ENCODE data around the gene CDR2. TPM values are rescaled to one million over a fixed set of nuclear protein-coding genes. Genes with fewer than 3 reads are reported as not detected.
A peak's percentile ranks its signal among the peaks of the same experiment; 100 is the strongest.
"Not testable (repeated sequence)": the region's sequence is repeated elsewhere in the genome, so short reads cannot be mapped to it uniquely, and the experiment has no call there.

Gene CDR2
- total and polyA plus RNA-seq, 4 donors = 14.8 to 22.2 (median 19.0) TPM

DNA sequence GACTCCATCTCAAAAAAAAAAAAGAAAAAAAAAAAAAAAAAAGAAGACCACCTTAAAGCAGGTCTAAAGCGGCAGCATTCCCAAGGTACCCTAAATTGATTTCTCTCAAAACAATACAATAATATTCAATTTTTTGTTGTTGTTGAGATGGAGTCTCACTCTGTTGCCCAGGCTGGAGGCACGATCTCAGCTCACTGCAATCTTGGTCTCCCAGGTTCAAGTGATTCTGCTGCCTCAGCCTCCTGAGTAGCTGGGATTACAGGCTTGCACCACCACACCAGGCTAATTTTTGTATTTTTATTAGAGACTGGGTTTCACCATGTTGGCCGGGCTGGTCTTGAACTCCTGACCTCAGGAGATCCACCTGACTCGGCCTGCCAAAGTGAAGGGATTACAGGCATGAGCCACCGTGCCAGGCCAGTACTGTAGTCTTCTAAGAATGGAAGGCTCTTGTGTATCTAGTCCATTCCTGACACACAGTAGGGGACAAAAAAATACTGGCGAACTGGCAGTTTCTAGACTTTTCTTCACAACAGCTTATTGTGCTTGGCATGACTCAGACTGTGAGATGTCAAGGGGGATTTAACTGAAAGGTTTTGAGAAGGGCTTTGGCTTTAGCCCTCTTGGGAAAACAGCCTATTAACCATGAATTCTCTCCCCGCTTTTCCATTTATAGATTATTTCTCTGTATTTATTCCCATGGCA lies 17.3 kb downstream of the CDR2 start:
- H3K36me3 ChIP-seq (ENCODE audit: control insufficient read depth, insufficient read depth, low read length) = no peaks in the 10 kb centered on the region
- 86% methylated on average over 4 of the region's 7 CpGs for WGBS (ENCODE audit: insufficient coverage)
- H3K4me1 ChIP-seq (ENCODE audit: control insufficient read depth, insufficient read depth, low read length) = no peaks in the 10 kb centered on the region
- no peaks in the 10 kb centered on the region for H3K9me3 ChIP-seq (ENCODE audit: control insufficient read depth, insufficient read depth, low read length)
- DNase-seq (ENCODE audit: low read depth in 4 of 6, low spot score in 6 of 6) = no peak
- H3K27ac ChIP-seq (ENCODE audit: low read depth, low read length) = no peak overlapping the region
- no peak overlapping the region for H3K4me3 ChIP-seq (ENCODE audit: low read depth, low read length)
- H3K27me3 ChIP-seq (ENCODE audit: control insufficient read depth, insufficient read depth, low read length) = no peaks in the 10 kb centered on the region

DNA sequence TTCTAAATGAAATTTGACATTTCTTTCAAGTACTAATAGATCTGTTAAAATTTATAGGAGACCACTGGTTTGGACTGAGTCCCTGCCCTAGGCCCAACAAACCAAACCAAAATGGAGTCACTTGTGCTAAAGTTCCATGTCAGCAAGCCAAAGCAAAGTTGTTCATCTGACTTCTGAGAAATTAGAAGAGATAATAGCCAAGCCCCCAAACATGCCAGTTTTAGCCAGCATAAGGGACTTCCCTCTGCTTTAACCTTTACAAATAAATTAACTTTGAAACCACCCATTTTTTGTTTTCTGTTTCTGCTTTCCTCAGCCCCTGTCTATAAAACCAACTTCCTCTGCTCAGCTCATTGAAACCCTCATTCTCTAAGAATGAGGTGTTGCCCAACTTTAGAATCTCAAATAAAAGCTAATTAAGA lies 18.9 kb downstream of the CDR2 start:
- no peak for DNase-seq (ENCODE audit: low read depth in 4 of 6, low spot score in 6 of 6)
- no peak overlapping the region for H3K4me3 ChIP-seq (ENCODE audit: low read depth, low read length)
- no peaks in the 10 kb centered on the region for H3K4me1 ChIP-seq (ENCODE audit: control insufficient read depth, insufficient read depth, low read length)
- no peaks in the 10 kb centered on the region for H3K36me3 ChIP-seq (ENCODE audit: control insufficient read depth, insufficient read depth, low read length)
- no peaks in the 10 kb centered on the region for H3K9me3 ChIP-seq (ENCODE audit: control insufficient read depth, insufficient read depth, low read length)
- no peaks in the 10 kb centered on the region for H3K27me3 ChIP-seq (ENCODE audit: control insufficient read depth, insufficient read depth, low read length)
- no peak overlapping the region for H3K27ac ChIP-seq (ENCODE audit: low read depth, low read length)

DNA sequence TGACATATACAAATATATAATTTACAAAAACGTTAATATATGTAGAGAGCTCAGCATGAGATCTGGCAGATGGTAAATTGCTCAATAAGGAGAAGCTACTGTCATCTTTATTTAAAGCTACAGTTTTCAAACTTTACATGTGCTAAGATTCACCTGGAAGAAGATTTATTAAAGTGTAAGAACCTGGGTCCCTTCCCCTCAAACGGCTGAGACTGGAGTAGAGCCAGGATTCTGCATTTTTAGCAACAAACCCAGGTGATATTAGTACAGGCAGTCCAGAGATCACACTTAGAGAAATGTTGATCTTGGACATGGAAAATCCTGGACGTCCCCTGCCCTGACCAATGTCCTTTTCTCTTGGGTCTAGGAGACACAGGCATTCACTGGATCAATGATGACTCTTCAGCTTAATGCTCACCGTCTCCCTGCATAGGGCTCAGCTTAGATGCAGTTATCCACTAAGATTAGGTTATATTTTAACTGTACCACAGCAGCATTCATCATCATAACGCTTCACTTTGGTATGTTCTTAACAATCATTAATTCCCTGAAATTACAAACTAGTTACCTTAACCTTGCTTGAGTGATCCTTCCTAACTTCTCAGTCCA lies 20.4 kb downstream of the CDR2 start:
- DNase-seq (ENCODE audit: low read depth in 4 of 6, low spot score in 6 of 6) = peak in 1 of 6 donors; percentile 5
- no peaks in the 10 kb centered on the region for H3K27me3 ChIP-seq (ENCODE audit: control insufficient read depth, insufficient read depth, low read length)
- H3K9me3 ChIP-seq (ENCODE audit: control insufficient read depth, insufficient read depth, low read length) = no peaks in the 10 kb centered on the region
- WGBS (ENCODE audit: insufficient coverage) = 83% methylated on average over 4 of the region's 5 CpGs
- H3K4me1 ChIP-seq (ENCODE audit: control insufficient read depth, insufficient read depth, low read length) = no peaks in the 10 kb centered on the region
- no peak overlapping the region for H3K27ac ChIP-seq (ENCODE audit: low read depth, low read length)
- no peak overlapping the region for H3K4me3 ChIP-seq (ENCODE audit: low read depth, low read length)
- no peaks in the 10 kb centered on the region for H3K36me3 ChIP-seq (ENCODE audit: control insufficient read depth, insufficient read depth, low read length)

DNA sequence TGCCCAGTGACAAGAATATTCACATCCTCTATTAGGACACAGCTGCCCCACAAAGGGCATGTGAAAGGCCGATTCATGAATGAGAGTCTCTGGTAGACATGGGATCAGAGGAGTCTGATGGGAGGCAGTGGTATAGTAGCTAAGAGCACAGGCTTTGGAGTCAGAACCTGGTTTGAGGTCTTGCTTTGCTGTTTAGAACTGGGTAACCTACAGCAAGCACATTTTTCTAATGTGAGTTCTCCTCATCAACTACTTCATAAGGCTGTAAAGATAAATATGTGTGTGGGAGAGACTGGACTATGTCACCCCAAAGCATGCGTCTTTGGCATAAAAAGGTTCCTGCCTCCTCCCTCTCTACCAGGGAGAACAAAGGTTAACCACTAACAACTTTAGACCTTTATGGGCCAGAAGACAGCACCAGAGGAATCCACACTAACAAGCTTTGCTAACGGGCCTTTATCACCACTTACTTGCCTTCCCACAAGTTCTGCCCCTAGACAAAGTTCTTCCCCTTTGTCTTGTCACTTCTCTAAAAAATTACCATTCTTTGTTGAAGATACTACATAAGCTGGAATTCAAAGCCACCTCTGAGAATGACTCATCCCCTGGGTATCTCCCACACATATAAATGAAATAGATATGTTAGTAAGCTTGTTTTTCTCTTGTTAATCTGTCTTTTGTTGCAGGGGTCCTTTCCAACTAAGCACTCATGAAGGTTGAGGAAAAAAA lies 21.1 kb downstream of the CDR2 start:
- H3K9me3 ChIP-seq (ENCODE audit: control insufficient read depth, insufficient read depth, low read length) = no peaks in the 10 kb centered on the region
- H3K27ac ChIP-seq (ENCODE audit: low read depth, low read length) = no peak overlapping the region
- H3K36me3 ChIP-seq (ENCODE audit: control insufficient read depth, insufficient read depth, low read length) = no peaks in the 10 kb centered on the region
- WGBS (ENCODE audit: insufficient coverage) = 50% methylated on average over 1 of the region's 3 CpGs
- H3K4me3 ChIP-seq (ENCODE audit: low read depth, low read length) = no peak overlapping the region
- no peaks in the 10 kb centered on the region for H3K4me1 ChIP-seq (ENCODE audit: control insufficient read depth, insufficient read depth, low read length)
- no peaks in the 10 kb centered on the region for H3K27me3 ChIP-seq (ENCODE audit: control insufficient read depth, insufficient read depth, low read length)
- DNase-seq (ENCODE audit: low read depth in 4 of 6, low spot score in 6 of 6) = no peak

DNA sequence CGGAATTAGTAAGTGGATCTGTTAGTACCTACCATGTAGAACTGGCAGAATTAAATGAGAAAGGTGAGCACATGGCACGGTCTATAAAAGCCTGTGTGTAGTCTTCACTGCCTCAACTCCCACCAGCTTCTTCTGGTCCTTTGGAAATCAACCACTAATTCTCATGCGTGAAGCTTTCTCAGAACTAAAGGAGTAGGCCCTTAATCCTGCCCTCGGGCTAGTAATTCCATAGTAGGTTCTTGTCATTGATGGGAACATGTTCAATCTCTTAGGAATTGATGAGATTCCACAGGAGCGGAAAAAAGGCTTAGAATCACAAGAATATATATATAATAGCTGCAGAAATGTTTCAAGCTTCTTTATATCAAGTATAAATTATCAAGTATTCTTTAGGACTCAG lies 21.7 kb downstream of the CDR2 start:
- Histone ChIP-seq H3K4me1 (ENCODE audit: control insufficient read depth, insufficient read depth, low read length) (no peaks in the 10 kb centered on the region), H3K36me3 (ENCODE audit: control insufficient read depth, insufficient read depth, low read length) (no peaks in the 10 kb centered on the region), H3K27ac (ENCODE audit: low read depth, low read length) (no peak overlapping the region), H3K9me3 (ENCODE audit: control insufficient read depth, insufficient read depth, low read length) (no peaks in the 10 kb centered on the region), H3K4me3 (ENCODE audit: low read depth, low read length) (no peak overlapping the region), H3K27me3 (ENCODE audit: control insufficient read depth, insufficient read depth, low read length) (no peaks in the 10 kb centered on the region)
- DNase-seq (ENCODE audit: low read depth in 4 of 6, low spot score in 6 of 6) = no peak
- no CpG with 5 or more reads among the region's 5 CpGs for WGBS (ENCODE audit: insufficient coverage)

DNA sequence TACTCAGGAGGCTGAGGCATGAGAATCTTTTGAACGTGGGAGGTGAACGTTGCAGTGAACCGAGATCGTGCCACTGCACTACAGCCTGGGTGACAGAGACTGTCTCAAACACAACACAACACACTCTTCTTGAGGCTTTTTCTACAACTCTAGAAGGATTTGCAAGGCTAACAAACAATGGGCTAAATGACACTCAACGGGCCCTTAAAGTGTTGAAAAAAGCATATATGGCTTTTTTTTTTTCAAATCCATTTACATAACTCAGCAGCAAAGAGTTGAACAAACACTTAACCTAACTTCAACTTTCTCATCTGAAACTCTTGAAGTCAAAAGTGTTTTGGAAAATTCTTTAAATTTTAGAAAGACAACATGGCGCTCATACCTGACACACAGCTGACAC lies 22.3 kb downstream of the CDR2 start:
- no peak overlapping the region for H3K4me3 ChIP-seq (ENCODE audit: low read depth, low read length)
- WGBS (ENCODE audit: insufficient coverage) = 93% methylated on average over 4 of the region's 6 CpGs

DNA sequence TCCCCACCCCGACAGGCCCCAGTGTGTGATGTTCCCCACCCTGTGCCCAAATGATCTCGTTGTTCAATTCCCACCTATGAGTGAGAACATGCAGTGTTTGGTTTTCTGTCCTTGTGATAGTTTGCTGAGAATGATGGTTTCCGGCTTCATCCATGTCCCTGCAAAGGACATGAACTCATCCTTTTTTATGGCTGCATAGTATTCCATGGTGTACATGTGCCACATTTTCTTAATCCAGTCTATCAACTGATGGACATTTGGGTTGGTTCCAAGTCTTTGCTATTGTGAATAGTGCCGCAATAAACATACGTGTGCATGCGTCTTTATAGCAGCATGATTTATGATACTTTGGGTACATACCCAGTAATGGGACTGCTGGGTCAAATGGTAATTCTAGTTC lies 23.4 kb downstream of the CDR2 start:
- not testable (repeated sequence) for H3K9me3 ChIP-seq (ENCODE audit: control insufficient read depth, insufficient read depth, low read length); DNase-seq (ENCODE audit: low read depth in 4 of 6, low spot score in 6 of 6); H3K27me3 ChIP-seq (ENCODE audit: control insufficient read depth, insufficient read depth, low read length); H3K4me1 ChIP-seq (ENCODE audit: control insufficient read depth, insufficient read depth, low read length); H3K27ac ChIP-seq (ENCODE audit: low read depth, low read length); H3K36me3 ChIP-seq (ENCODE audit: control insufficient read depth, insufficient read depth, low read length); H3K4me3 ChIP-seq (ENCODE audit: low read depth, low read length)
- WGBS (ENCODE audit: insufficient coverage) = no CpG with 5 or more reads among the region's 6 CpGs

More for the DNA sequence above, 22.3 kb downstream of the CDR2 start:
- Histone ChIP-seq H3K9me3 (ENCODE audit: control insufficient read depth, insufficient read depth, low read length) (no peaks in the 10 kb centered on the region), H3K36me3 (ENCODE audit: control insufficient read depth, insufficient read depth, low read length) (peaks cover 4% of the 10 kb centered on the region), H3K4me1 (ENCODE audit: control insufficient read depth, insufficient read depth, low read length) (peaks cover 5% of the 10 kb centered on the region), H3K27ac (ENCODE audit: low read depth, low read length) (no peak overlapping the region), H3K27me3 (ENCODE audit: control insufficient read depth, insufficient read depth, low read length) (no peaks in the 10 kb centered on the region)
- no peak for DNase-seq (ENCODE audit: low read depth in 4 of 6, low spot score in 6 of 6)

DNA sequence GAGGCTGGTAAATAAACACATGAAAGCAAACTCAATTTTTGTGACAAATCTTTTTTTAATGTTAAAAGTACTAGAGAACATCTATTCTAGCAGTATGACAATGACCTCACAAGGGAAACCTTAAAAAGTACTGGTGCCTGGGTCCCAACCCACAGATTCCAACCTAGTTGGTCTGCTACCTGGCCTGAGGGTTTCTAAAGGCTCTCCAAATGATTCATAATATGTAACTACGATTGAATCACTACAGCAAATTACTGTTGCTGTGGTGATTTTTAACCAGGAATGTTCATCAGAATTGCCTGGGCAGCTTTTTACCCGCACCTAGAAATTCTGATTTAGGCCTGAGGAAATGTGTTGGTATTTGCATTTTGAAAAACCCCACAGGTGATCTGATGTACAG lies 26.1 kb downstream of the CDR2 start:
- no peak overlapping the region for H3K4me3 ChIP-seq (ENCODE audit: low read depth, low read length)

DNA sequence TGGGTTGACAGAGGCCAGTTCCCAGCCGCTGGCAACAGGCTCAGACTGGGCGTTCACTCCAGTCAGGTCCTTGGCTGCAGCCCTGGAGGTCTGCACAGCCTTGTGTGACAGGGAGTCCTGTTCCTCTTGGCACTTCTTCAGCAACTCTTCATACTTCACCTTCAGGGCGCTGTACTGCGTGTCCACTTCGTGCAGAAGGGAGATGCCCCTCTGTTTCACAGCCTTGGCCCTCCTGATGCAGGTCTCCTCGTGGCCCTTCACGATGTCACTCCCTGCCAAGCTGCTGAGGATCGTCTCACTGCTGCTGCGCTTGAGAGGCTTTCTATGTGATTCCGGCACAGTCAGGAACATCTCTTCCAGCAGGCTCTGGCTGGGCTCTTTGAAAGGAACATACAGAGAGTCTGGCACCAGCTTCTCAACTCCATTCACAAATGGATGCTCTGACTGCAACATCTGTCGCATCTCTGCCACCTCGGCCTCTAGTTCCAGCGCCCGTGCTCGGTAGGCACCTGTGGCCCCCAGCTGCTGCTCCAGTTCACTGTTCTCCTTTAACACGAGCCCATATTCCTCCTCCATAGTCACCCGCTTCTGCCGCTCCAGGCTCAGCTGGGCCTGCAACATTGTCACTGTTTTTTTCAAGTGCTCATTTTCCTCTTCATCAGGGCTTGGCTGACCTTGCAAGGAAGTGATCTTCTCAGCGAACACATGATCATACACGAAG lies 27.2 kb downstream of the CDR2 start:
- Histone ChIP-seq H3K27ac (ENCODE audit: low read depth, low read length) (no peak overlapping the region), H3K4me3 (ENCODE audit: low read depth, low read length) (no peak overlapping the region), H3K4me1 (ENCODE audit: control insufficient read depth, insufficient read depth, low read length) (peaks cover 7% of the 10 kb centered on the region), H3K27me3 (ENCODE audit: control insufficient read depth, insufficient read depth, low read length) (no peaks in the 10 kb centered on the region), H3K9me3 (ENCODE audit: control insufficient read depth, insufficient read depth, low read length) (no peaks in the 10 kb centered on the region), H3K36me3 (ENCODE audit: control insufficient read depth, insufficient read depth, low read length) (peaks cover 8% of the 10 kb centered on the region)
- WGBS (ENCODE audit: insufficient coverage) = 77% methylated on average over 18 of the region's 20 CpGs
- DNase-seq (ENCODE audit: low read depth in 4 of 6, low spot score in 6 of 6) = peak in 1 of 6 donors; percentile 20

More for the DNA sequence above, 26.1 kb downstream of the CDR2 start:
- Histone ChIP-seq H3K9me3 (ENCODE audit: control insufficient read depth, insufficient read depth, low read length) (no peaks in the 10 kb centered on the region), H3K36me3 (ENCODE audit: control insufficient read depth, insufficient read depth, low read length) (peaks cover 8% of the 10 kb centered on the region), H3K27me3 (ENCODE audit: control insufficient read depth, insufficient read depth, low read length) (no peaks in the 10 kb centered on the region), H3K4me1 (ENCODE audit: control insufficient read depth, insufficient read depth, low read length) (peaks cover 7% of the 10 kb centered on the region), H3K27ac (ENCODE audit: low read depth, low read length) (no peak overlapping the region)
- DNase-seq (ENCODE audit: low read depth in 4 of 6, low spot score in 6 of 6) = no peak
- 80% methylated on average over 1 of the region's 2 CpGs for WGBS (ENCODE audit: insufficient coverage)

Data from spinal cord (tissue), 10 donors.